GM18873 (cell line): ENCODE measurements around the gene TMEM86B.
"Not testable (repeated sequence)": the region's sequence is repeated elsewhere in the genome, so short reads cannot be mapped to it uniquely, and the experiment has no call there.

Experiments used
- ATAC-seq: cut with Tn5 transposase; IDR thresholded peaks from one replicate; pipeline ENCODE4 v1.9.1; 2021; ENCODE audit warnings: mild to moderate bottlenecking, moderate library complexity, moderate number of reproducible peaks; ENCODE audit not compliant: unreplicated experiment, low FRiP score

The TMEM86B gene

GRCh38 chr19:55242517-55242916 lies 14.0 kb upstream of the TMEM86B start:
- ATAC-seq: no peak

GRCh38 chr19:55241935-55242464 lies 13.4 kb upstream of the TMEM86B start:
- no peak for ATAC-seq

- ATAC-seq: no peak
Measured at GRCh38 chr19:55241143-55241934, 12.8 kb upstream of the TMEM86B start.

- no peak for ATAC-seq
Measured at GRCh38 chr19:55240713-55241020, 12.1 kb upstream of the TMEM86B start.

- ATAC-seq: no peak
Measured at GRCh38 chr19:55239004-55239403, 10.4 kb upstream of the TMEM86B start.

- no peak for ATAC-seq
Measured at GRCh38 chr19:55238030-55238429, 9.5 kb upstream of the TMEM86B start.

GRCh38 chr19:55232986-55233385 lies 4.4 kb upstream of the TMEM86B start:
- no peak for ATAC-seq

- ATAC-seq: no peak
Measured at GRCh38 chr19:55232286-55232602, 3.7 kb upstream of the TMEM86B start.

- no peak for ATAC-seq
Measured at GRCh38 chr19:55231391-55232285, 3.1 kb upstream of the TMEM86B start.

GRCh38 chr19:55230780-55231179 lies 2.2 kb upstream of the TMEM86B start:
- no peak for ATAC-seq

- ATAC-seq: no peak
Measured at GRCh38 chr19:55230329-55230728, 1.8 kb upstream of the TMEM86B start.

GRCh38 chr19:55229789-55230182 lies 1.2 kb upstream of the TMEM86B start:
- no peak for ATAC-seq

GRCh38 chr19:55229145-55229788 lies 704 bp upstream of the TMEM86B start:
- ATAC-seq: no peak

- no peak for ATAC-seq
Measured at GRCh38 chr19:55228015-55228391, 560 bp downstream of the TMEM86B start.

- ATAC-seq: no peak
Measured at GRCh38 chr19:55227241-55228014, 1.1 kb downstream of the TMEM86B start.

GRCh38 chr19:55226788-55227187 lies 1.8 kb downstream of the TMEM86B start:
- no peak for ATAC-seq

- no peak for ATAC-seq
Measured at GRCh38 chr19:55226273-55226672, 2.3 kb downstream of the TMEM86B start.

GRCh38 chr19:55225415-55225958 lies 3.1 kb downstream of the TMEM86B start:
- ATAC-seq: no peak

GRCh38 chr19:55224679-55225414 lies 3.7 kb downstream of the TMEM86B start:
- not testable (repeated sequence) for ATAC-seq
